ENCODE measurements around the gene LY6G5C. TPM values are rescaled to one million over a fixed set of nuclear protein-coding genes. Genes with fewer than 3 reads are reported as not detected.

LY6G5C gene
- total and polyA plus RNA-seq, 9 of the 15 experiments (the other 6 are each of a cell fraction or from before 2014, with no cell fraction given), result 0.10 to 0.67 (median 0.46) TPM; not detected in 4

DNA sequence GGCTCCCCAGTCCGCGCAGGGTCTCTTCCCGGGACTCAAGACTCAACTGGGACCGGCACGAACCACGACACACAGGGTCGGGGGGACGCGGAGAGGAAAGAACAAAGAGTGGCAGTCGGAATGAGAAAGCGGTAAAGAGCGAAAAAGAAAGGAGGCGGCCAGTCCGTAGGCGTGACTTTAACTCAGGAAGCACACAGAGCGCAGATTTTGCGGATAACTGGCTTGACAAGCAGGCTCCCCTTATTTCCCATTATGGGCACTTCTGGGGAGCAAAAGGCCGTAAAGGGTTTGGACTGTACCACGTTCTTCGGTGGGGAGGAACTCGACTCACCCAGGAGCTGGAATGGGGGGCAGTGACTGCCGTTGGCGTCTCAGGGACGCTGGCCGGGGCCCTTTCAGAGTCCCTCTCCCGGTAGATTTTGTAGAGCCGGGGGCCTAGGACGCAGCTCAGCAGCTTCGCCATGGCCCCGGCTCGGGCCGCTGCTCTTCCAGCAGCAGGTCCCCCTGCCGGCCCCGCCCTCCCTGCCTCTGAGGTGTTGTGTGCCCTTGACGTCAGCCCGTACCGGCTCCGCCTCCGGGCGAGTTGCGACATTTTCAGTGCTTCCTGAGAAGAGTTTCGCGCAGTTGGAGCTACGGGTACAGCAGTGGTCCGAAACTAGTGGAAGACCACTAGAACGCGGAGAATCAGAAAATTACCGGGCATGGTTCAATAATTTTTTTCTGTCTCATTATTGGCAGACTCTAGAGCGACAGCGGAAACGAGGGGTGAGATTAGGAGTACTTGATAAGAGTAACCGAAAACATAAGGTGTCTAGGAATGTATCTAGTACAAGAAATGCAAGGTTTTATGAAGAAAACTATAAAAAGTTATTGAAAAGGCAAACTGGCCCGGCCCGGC lies 22.2 kb upstream of the LY6G5C start, which contains the start of gene ABHD16A (continued):
- TF ChIP-seq, protein P1, sequence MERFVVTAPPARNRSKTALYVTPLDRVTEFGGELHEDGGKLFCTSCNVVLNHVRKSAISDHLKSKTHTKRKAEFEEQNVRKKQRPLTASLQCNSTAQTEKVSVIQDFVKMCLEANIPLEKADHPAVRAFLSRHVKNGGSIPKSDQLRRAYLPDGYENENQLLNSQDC (CRISPR knock-in tag; IDR thresholded peaks at IDR 0.05), result no peak; the same call in 1 of the 2 replicates
- TF ChIP-seq ZNF445 (CRISPR knock-in tag; IDR thresholded peaks at IDR 0.05; ENCODE audit: low read depth) (no peak; the same call in 1 of the 2 replicates), KLF1 (tag; IDR thresholded peaks at IDR 0.05) (0 out of 2 replicates have a peak, but pooled peaks have one; percentile 11), HNRNPH1 (optimal IDR thresholded peaks at IDR 0.05; ENCODE audit: low read depth, low read length) (no peak), CXXC5 (CRISPR knock-in tag; IDR thresholded peaks at IDR 0.05) (peak; percentile 88), GTF2E2 (tag; IDR thresholded peaks at IDR 0.05) (peak; percentile 99), SREBF1 (IDR thresholded peaks at IDR 0.05; ENCODE audit: borderline replicate concordance, low read depth, low read length) (peak; percentile 91), WHSC1 (IDR thresholded peaks at IDR 0.05; ENCODE audit: low read length) (no peak), FOXA3 (CRISPR knock-in tag; conservative IDR thresholded peaks at IDR 0.05 in 1 of 2, IDR thresholded peaks at IDR 0.05 in 1 of 2) (peak in 1 of 2 experiments; percentile 44; a peak in 1 of 4 replicates), FOXM1 (IDR thresholded peaks at IDR 0.05; ENCODE audit: low read depth) (peak; percentile 57), FOXM1 (CRISPR knock-in tag; IDR thresholded peaks at IDR 0.05; ENCODE audit: low read depth) (0 out of 2 replicates have a peak, but pooled peaks have one; percentile 53), GATAD2B (IDR thresholded peaks at IDR 0.05; ENCODE audit: borderline replicate concordance) (no peak), LCOR (CRISPR knock-in tag; IDR thresholded peaks at IDR 0.05) (peak; percentile 41), SUPT5H (IDR thresholded peaks at IDR 0.05) (peak; percentile 97), DNMT1 (IDR thresholded peaks at IDR 0.05) (0 out of 2 replicates have a peak, but pooled peaks have one; percentile 60), FOS (IDR thresholded peaks at IDR 0.05; ENCODE audit: extremely low read depth, insufficient read length) (no peak), SRF (CRISPR knock-in tag; IDR thresholded peaks at IDR 0.05) (peak; percentile 25 to 94; a peak in 3 of 4 replicates), NCOA1 (IDR thresholded peaks at IDR 0.05; ENCODE audit: low read depth) (peak; percentile 39), HEY1 (CRISPR knock-in tag; IDR thresholded peaks at IDR 0.05; ENCODE audit: borderline replicate concordance) (no peak; the same call in 1 of the 2 replicates), SRSF1 (IDR thresholded peaks at IDR 0.05; ENCODE audit: low read depth, low read length) (no peak), HMGN3 (IDR thresholded peaks at IDR 0.05; ENCODE audit: borderline replicate concordance, extremely low read depth, insufficient read length, low read depth, low read length) (peak; percentile 96), MED1 (CRISPR knock-in tag; IDR thresholded peaks at IDR 0.05; ENCODE audit: borderline replicate concordance) (no peak), NFE2L1 (tag; IDR thresholded peaks at IDR 0.05; ENCODE audit: borderline replicate concordance, low read depth) (no peak), ZFX (CRISPR knock-in tag; IDR thresholded peaks at IDR 0.05) (peak; percentile 99), CBX2 (IDR thresholded peaks at IDR 0.05; ENCODE audit: insufficient read depth, low read length, poor library complexity, severe bottlenecking) (no peak)
